GM18502 (cell line): ENCODE measurements around the gene B3GALNT1.

Experiments used
- ATAC-seq: cut with Tn5 transposase; IDR thresholded peaks from one replicate; pipeline ENCODE4 v1.9.1; 2021; ENCODE audit warnings: mild to moderate bottlenecking; ENCODE audit not compliant: unreplicated experiment, poor library complexity

B3GALNT1 gene

GRCh38 chr3:161034913-161035550, 70.1 kb downstream of the B3GALNT1 start:
- peak; percentile 95 for ATAC-seq
